Activated CD8-positive, alpha-beta T cell treated with anti-CD3 and anti-CD28 coated beads for 36 hours (primary cell): ENCODE measurements around the gene PRDM16. TPM values are rescaled to one million over a fixed set of nuclear protein-coding genes. Genes with fewer than 3 reads are reported as not detected.
"Not testable (repeated sequence)": the region's sequence is repeated elsewhere in the genome, so short reads cannot be mapped to it uniquely, and the experiment has no call there.

Experiments
- ATAC-seq: fragments of 200-7000 bp; cut with Tn5 transposase; one replicate; pipeline ENCODE4 v1.10.0; 2021; ENCODE audit warnings: mild to moderate bottlenecking, moderate library complexity
- CTCF ChIA-PET: fragments of 350-600 bp; sonication (Branson Sonifier 250); formaldehyde crosslinking; loops from one replicate; lab custom pipeline; 2021; ENCODE audit warnings: antibody characterized with exemption; lab: Charles Lee
- POLR2A ChIA-PET: fragments of 350-600 bp; sonication (Branson Sonifier 250); formaldehyde crosslinking; loops from one replicate; lab custom pipeline; 2021; ENCODE audit warnings: antibody characterized with exemption; lab: Charles Lee
- DNase-seq: peaks from one replicate; pipeline ENCODE4 v3.0.0-alpha.2; 2020
- H3K27ac Mint-ChIP-seq: one replicate; pipeline ENCODE4 v1.8.0; 2021; ENCODE audit warnings: mild to moderate bottlenecking, mixed read lengths
- H3K27me3 Mint-ChIP-seq: one replicate; pipeline ENCODE4 v1.8.0; 2021; ENCODE audit warnings: mixed read lengths
- H3K36me3 Mint-ChIP-seq: one replicate; pipeline ENCODE4 v1.8.0; 2021; ENCODE audit warnings: low read depth, mixed read lengths
- H3K4me1 Mint-ChIP-seq: one replicate; pipeline ENCODE4 v1.8.0; 2021; ENCODE audit warnings: low read depth, mixed read lengths
- H3K4me3 Mint-ChIP-seq: one replicate; pipeline ENCODE4 v1.8.0; 2021; ENCODE audit warnings: mild to moderate bottlenecking, moderate library complexity, mixed read lengths
- H3K9me3 Mint-ChIP-seq: one replicate; pipeline ENCODE4 v1.8.0; 2021; ENCODE audit warnings: mixed read lengths
- intact Hi-C: fragments of 100-400 bp; cut with micrococcal nuclease; formaldehyde crosslinking; loops from one replicate; pipeline ENCODE4 v1.10.0; 2022
- total RNA-seq, 2 experiments: library from RNA; stranded (reverse); gene quantifications; one replicate each; pipeline ENCODE4 v1.2.3, GENCODE V29; 2021
- TF ChIP-seq, protein P1 (sequence below): fragments of 200-600 bp; IDR thresholded peaks from one replicate; pipeline ENCODE4 v1.8.0; 2022; ENCODE audit warnings: antibody characterized with exemption, mild to moderate bottlenecking

Gene PRDM16
- total RNA-seq, 2 experiments from 2014 or later: 0.29 to 0.49 TPM

DNA sequence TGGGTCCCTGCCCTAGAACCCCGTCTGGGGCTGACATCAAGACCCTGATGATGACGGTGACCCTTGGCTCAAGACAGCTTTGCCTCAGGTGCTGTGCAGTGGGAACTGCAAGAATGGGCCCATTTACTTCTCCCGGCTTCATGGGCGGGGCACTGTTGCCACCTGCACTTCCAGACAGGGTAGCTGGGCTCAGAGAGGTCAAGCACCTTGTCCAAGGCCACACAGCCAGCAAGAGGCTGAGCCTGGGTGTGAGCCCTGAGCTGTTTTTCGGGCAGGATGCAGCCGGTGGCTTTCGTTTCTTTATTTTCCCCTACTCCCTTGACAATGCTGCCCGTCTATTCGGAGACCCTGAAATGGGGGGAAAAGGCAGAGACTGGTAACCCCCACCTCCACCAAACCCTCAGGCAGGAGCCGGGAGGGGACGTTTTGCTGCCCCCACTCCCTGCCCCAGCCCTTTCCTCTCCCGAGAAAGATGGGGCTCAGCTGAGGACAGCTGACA is 91.7 kb downstream of the PRDM16 start:
- TF ChIP-seq, protein P1, sequence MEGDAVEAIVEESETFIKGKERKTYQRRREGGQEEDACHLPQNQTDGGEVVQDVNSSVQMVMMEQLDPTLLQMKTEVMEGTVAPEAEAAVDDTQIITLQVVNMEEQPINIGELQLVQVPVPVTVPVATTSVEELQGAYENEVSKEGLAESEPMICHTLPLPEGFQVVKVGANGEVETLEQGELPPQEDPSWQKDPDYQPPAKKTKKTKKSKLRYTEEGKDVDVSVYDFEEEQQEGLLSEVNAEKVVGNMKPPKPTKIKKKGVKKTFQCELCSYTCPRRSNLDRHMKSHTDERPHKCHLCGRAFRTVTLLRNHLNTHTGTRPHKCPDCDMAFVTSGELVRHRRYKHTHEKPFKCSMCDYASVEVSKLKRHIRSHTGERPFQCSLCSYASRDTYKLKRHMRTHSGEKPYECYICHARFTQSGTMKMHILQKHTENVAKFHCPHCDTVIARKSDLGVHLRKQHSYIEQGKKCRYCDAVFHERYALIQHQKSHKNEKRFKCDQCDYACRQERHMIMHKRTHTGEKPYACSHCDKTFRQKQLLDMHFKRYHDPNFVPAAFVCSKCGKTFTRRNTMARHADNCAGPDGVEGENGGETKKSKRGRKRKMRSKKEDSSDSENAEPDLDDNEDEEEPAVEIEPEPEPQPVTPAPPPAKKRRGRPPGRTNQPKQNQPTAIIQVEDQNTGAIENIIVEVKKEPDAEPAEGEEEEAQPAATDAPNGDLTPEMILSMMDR: no peak
- peaks cover 12% of the 10 kb centered on the region for H3K27me3 Mint-ChIP-seq
- DNase-seq: no peak
- H3K4me3 Mint-ChIP-seq: peak overlapping the region; percentile 31
- intact Hi-C loops: no loop called here
- ChIA-PET POLR2A (no interaction called here), CTCF (no interaction called here)
- H3K27ac Mint-ChIP-seq: no peak overlapping the region
- no peak for ATAC-seq
- peaks cover 7% of the 10 kb centered on the region for H3K4me1 Mint-ChIP-seq
- no peaks in the 10 kb centered on the region for H3K9me3 Mint-ChIP-seq
- no peaks in the 10 kb centered on the region for H3K36me3 Mint-ChIP-seq

DNA sequence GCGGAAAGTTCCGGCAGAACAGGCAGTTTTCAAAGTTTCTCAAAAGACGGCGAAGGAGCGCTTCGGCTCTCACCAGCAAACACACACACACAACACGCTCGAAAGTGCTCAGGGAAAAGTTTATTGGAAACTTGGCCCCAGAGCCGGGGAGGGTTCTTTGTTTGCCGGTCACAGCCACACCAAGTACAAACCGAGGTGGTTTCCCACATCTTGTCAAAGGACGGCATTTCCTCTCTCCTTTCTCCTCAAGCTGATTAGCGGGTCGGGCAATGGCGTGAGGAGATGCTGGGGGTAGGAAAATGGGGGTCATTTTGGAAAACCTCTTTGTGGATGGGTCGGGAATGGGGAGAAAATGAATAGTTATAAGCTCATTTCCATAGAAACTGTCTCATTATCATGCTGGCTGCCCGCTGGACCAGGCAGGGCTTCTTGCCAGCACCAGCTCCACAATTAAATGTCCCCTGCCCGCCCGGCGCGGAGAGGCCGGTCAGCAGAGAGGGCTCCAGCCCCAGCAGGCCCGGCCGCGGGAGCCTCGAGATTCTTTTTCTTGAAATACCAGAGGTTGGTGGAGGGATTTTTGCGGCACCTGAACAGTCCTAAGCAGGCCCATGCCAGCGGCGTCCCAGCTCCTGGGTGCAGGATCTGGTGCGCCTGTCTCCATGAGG is 92.3 kb downstream of the PRDM16 start:
- Mint-ChIP-seq H3K27ac (no peak overlapping the region), H3K4me3 (peak overlapping the region; percentile 31), H3K27me3 (peaks cover 6% of the 10 kb centered on the region), H3K36me3 (no peaks in the 10 kb centered on the region), H3K4me1 (peaks cover 7% of the 10 kb centered on the region), H3K9me3 (no peaks in the 10 kb centered on the region)
- intact Hi-C loops: no loop called here
- TF ChIP-seq, protein P1: no peak
- POLR2A ChIA-PET: no interaction called here
- CTCF ChIA-PET: no interaction called here
- peak; percentile 5 for DNase-seq
- no peak for ATAC-seq

DNA sequence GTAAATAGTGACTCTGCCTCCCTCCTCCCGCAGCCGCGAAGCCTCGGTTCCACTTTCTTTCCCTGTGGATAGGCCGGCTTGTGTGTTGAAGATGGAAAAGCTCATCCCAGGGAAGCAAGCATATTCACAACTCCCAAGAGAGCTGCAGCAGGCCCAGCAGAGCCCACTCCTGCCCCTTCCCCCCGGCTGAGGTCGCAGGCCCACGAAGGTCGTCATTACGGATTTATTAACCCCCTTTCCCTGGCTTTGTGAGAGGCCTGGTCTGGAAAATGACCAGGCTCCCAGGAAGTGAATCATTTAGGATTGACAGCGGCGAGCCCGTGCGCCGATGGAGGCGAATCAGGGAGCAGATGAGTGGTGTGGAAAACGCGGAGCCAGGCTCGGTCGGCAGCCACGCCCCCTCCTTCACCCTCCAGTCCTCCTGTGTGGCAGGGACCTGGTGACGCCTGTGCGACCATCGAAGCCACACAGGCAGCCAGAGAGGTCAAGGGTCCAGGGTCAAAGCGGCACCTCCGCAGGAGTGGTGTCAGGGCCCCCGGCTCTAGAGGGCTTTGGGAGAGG is 93.4 kb downstream of the PRDM16 start:
- H3K9me3 Mint-ChIP-seq: no peaks in the 10 kb centered on the region

DNA sequence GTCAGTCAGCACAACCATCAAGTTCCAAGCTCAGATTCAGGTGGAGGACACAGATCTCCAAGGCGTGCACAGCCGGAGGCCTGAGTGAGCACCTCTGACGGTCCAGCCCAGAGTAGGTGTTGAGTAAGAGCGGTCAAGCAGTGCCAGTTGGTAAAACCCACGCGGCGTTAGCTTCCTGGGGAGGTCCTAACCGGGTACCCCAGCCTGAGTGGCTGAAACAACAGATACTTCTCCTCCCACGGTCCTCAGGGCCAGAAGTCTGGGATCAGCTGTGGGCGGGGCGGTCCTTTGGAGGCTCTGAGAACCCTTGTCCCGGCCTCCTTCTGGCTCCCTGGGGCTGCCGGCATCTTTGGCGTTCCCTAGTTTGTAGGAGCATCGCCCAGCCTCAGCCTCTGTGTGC is 94.4 kb downstream of the PRDM16 start:
- Mint-ChIP-seq H3K9me3 (no peaks in the 10 kb centered on the region), H3K27ac (no peak overlapping the region), H3K4me1 (peaks cover 7% of the 10 kb centered on the region), H3K36me3 (no peaks in the 10 kb centered on the region), H3K4me3 (no peak overlapping the region), H3K27me3 (peaks cover 6% of the 10 kb centered on the region)
- ChIA-PET POLR2A (no interaction called here), CTCF (no interaction called here)
- DNase-seq (no peak), ATAC-seq (no peak)
- TF ChIP-seq, protein P1: no peak
- intact Hi-C loops: no loop called here

More for the DNA sequence above, 93.4 kb downstream of the PRDM16 start:
- no peak for DNase-seq
- Mint-ChIP-seq H3K27ac (no peak overlapping the region), H3K27me3 (peaks cover 6% of the 10 kb centered on the region), H3K4me1 (peaks cover 7% of the 10 kb centered on the region), H3K4me3 (no peak overlapping the region), H3K36me3 (no peaks in the 10 kb centered on the region)
- ChIA-PET POLR2A (no interaction called here), CTCF (no interaction called here)
- intact Hi-C loops: no loop called here
- TF ChIP-seq, protein P1: no peak
- no peak for ATAC-seq

DNA sequence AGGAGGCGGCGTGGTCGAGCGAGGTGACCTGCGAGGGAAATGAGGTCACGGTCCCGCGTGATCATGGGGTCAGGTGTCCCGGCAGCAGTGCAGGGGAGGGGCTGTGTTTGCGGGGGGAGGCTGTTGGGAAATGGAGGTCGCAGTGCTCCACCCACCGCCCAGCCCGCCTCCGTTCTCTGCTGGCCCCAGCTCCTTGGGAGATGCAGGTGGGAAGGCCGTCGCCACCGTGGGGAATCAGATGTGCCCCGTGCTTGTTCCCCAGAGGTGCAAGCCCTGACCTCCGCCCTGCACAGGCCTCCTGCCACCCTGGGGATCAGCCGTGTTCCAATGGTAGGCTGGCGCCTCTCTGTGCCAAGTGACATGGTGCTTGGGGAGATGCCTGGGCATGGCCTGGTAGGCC is 95.7 kb downstream of the PRDM16 start:
- peaks cover 7% of the 10 kb centered on the region for H3K4me1 Mint-ChIP-seq
- H3K27me3 Mint-ChIP-seq: peaks cover 6% of the 10 kb centered on the region
- TF ChIP-seq, protein P1: no peak
- no peak overlapping the region for H3K27ac Mint-ChIP-seq
- ChIA-PET CTCF (no interaction called here), POLR2A (no interaction called here)
- no peak overlapping the region for H3K4me3 Mint-ChIP-seq
- ATAC-seq (no peak), DNase-seq (no peak)
- intact Hi-C loops: no loop called here
- H3K9me3 Mint-ChIP-seq: no peaks in the 10 kb centered on the region
- no peaks in the 10 kb centered on the region for H3K36me3 Mint-ChIP-seq

DNA sequence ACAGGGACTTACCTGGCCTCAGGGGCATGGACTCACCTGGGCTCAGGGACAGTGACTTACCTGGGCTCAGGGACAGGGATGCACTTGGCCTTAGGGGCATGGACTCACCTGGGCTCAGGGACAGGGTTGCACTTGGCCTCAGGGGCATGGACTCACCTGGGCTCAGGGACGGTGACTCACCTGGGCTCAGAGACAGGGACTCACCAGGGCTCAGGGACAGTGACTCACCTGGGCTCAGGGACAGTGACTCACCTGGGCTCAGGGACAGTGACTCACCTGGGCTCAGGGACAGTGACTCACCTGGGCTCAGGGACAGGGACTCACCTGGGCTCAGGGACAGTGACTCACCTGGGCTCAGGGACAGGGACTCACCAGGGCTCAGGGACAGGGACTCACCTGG is 96.2 kb downstream of the PRDM16 start:
- H3K27me3 Mint-ChIP-seq, H3K27ac Mint-ChIP-seq, intact Hi-C loops, H3K9me3 Mint-ChIP-seq, CTCF ChIA-PET, POLR2A ChIA-PET, H3K4me1 Mint-ChIP-seq, H3K36me3 Mint-ChIP-seq, H3K4me3 Mint-ChIP-seq, ATAC-seq, DNase-seq: not testable (repeated sequence)
